Loucy (cell line): ENCODE measurements around the gene COL4A5.

Source experiments
- H2AFZ ChIP-seq: fragments of 200-600 bp; sonication (generic); 2 replicates; pipeline ENCODE4 v1.6.0; 2016; ENCODE audit warnings: antibody characterized with exemption, mild to moderate bottlenecking, low read length, moderate library complexity
- H3F3A ChIP-seq: fragments of 200-600 bp; 2 replicates; pipeline ENCODE4 v1.6.0; 2016; ENCODE audit warnings: antibody characterized with exemption, low read depth, mild to moderate bottlenecking
- H3K27me3 ChIP-seq: fragments of 200-600 bp; sonication (generic); 2 replicates; pipeline ENCODE4 v1.6.1; 2014; ENCODE audit warnings: low read length, mild to moderate bottlenecking; ENCODE audit not compliant: insufficient read depth, poor library complexity, severe bottlenecking
- H3K36me3 ChIP-seq: fragments of 200-600 bp; sonication (generic); 2 replicates; pipeline ENCODE4 v1.6.1; 2016; ENCODE audit warnings: low read length; ENCODE audit not compliant: insufficient read depth
- H3K4me1 ChIP-seq: fragments of 200-600 bp; sonication (generic); 2 replicates; pipeline ENCODE4 v1.5.1; 2014; ENCODE audit warnings: low read length, mild to moderate bottlenecking; ENCODE audit not compliant: insufficient read depth, poor library complexity, severe bottlenecking
- H3K4me2 ChIP-seq: fragments of 200-600 bp; sonication (generic); 2 replicates; pipeline ENCODE4 v1.6.0; 2014; ENCODE audit warnings: antibody characterized with exemption, low read length, low read depth, mild to moderate bottlenecking; ENCODE audit not compliant: poor library complexity, severe bottlenecking
- H3K4me3 ChIP-seq: fragments of 200-600 bp; sonication (generic); 2 replicates; pipeline ENCODE4 v1.5.1; 2014; ENCODE audit warnings: low read length, mild to moderate bottlenecking, mixed read lengths; ENCODE audit not compliant: poor library complexity, severe bottlenecking
- H3K79me2 ChIP-seq: fragments of 200-600 bp; sonication (generic); 2 replicates; pipeline ENCODE4 v1.6.1; 2014; ENCODE audit warnings: low read length; ENCODE audit not compliant: insufficient read depth
- H3K9ac ChIP-seq: fragments of 200-600 bp; sonication (generic); 2 replicates; pipeline ENCODE4 v1.6.0; 2014; ENCODE audit warnings: mild to moderate bottlenecking, low read depth, low read length, moderate library complexity; ENCODE audit not compliant: poor library complexity, severe bottlenecking
- H3K9me2 ChIP-seq: fragments of 200-600 bp; sonication (generic); replicated peaks from 2 replicates; pipeline ENCODE4 v1.6.1; 2016; ENCODE audit warnings: low read depth, low read length, mixed read lengths
- H3K9me3 ChIP-seq: fragments of 200-600 bp; sonication (generic); 2 replicates; pipeline ENCODE4 v1.6.1; 2014; ENCODE audit warnings: mild to moderate bottlenecking, antibody characterized with exemption, low read length, low read depth; ENCODE audit not compliant: insufficient read depth
- H4K20me1 ChIP-seq: fragments of 200-600 bp; sonication (generic); 2 replicates; pipeline ENCODE4 v1.6.0; 2014; ENCODE audit warnings: antibody characterized with exemption, low read length, mild to moderate bottlenecking; ENCODE audit not compliant: insufficient read depth, poor library complexity, severe bottlenecking
- EZH2phosphoT487 ChIP-seq: fragments of 200-600 bp; IDR thresholded peaks from 2 replicates; pipeline ENCODE4 v1.6.1; 2018; ENCODE audit warnings: antibody characterized with exemption, mild to moderate bottlenecking, moderate library complexity, borderline replicate concordance
- TF ChIP-seq, protein P1 (sequence below): fragments of 200-600 bp; sonication (generic); conservative IDR thresholded peaks from 2 replicates; pipeline ENCODE4 v1.5.1; 2014; ENCODE audit warnings: mild to moderate bottlenecking, antibody characterized with exemption, low read length

The COL4A5 gene

DNA sequence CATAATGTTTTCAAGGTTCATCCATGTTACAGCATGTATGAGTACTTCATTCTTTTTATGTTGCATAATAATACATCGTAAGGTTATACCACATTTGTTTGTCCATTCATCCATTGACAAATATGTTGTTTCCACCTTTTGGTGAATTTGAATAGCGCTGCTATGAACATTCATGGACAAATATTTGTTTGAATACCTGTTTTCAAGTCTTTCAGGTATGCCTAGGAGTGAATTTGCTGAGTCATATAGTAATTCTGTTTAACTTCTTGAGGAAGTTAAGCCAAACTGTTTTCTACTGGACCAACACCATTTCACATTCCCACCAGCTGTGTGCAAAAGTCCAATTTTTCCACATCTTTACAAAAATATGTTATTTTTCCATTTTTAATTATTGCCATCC, 265.2 kb downstream of the COL4A5 start:
- Histone ChIP-seq H3K9me3 (no peaks in the 10 kb centered on the region), H3K4me2 (no peak overlapping the region), H3K9me2 (no peaks in the 10 kb centered on the region), H3K36me3 (no peaks in the 10 kb centered on the region), H3F3A (no peaks in the 10 kb centered on the region), H3K4me3 (no peak overlapping the region), H3K79me2 (no peaks in the 10 kb centered on the region), H3K4me1 (no peaks in the 10 kb centered on the region), H3K27me3 (no peaks in the 10 kb centered on the region), H3K9ac (no peak overlapping the region), H4K20me1 (no peaks in the 10 kb centered on the region), H2AFZ (no peak overlapping the region)
- TF ChIP-seq, protein P1, sequence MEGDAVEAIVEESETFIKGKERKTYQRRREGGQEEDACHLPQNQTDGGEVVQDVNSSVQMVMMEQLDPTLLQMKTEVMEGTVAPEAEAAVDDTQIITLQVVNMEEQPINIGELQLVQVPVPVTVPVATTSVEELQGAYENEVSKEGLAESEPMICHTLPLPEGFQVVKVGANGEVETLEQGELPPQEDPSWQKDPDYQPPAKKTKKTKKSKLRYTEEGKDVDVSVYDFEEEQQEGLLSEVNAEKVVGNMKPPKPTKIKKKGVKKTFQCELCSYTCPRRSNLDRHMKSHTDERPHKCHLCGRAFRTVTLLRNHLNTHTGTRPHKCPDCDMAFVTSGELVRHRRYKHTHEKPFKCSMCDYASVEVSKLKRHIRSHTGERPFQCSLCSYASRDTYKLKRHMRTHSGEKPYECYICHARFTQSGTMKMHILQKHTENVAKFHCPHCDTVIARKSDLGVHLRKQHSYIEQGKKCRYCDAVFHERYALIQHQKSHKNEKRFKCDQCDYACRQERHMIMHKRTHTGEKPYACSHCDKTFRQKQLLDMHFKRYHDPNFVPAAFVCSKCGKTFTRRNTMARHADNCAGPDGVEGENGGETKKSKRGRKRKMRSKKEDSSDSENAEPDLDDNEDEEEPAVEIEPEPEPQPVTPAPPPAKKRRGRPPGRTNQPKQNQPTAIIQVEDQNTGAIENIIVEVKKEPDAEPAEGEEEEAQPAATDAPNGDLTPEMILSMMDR, result no peak
- TF ChIP-seq EZH2phosphoT487, result no peak

DNA sequence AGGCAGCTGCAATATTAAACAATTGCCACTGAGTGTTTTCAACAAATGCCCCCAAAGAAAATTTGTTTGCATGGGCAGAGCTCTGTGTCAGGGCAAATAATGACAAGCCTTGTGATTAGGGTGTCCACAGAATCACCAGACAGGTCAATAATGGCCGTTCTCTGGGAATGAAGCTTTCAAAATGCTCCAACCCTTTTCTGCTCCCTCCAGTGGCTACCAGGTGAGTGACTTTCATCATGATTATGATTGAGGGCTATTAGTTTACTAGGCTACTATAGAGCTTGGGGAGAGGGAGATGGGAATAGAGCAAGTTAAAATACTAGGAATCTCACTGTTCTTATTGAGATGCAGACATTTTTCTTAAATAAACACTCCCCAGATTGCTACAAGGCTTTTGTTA, 273.2 kb downstream of the COL4A5 start:
- H3K27me3 ChIP-seq, result no peaks in the 10 kb centered on the region
- H3K79me2 ChIP-seq, result no peaks in the 10 kb centered on the region
- no peaks in the 10 kb centered on the region for H3K9me2 ChIP-seq
- H2AFZ ChIP-seq, result no peak overlapping the region
- no peak for TF ChIP-seq EZH2phosphoT487
- TF ChIP-seq, protein P1, result no peak
- no peaks in the 10 kb centered on the region for H3K9me3 ChIP-seq
- H3K4me1 ChIP-seq, result no peaks in the 10 kb centered on the region
- H3K9ac ChIP-seq, result no peak overlapping the region
- no peaks in the 10 kb centered on the region for H3F3A ChIP-seq
- H4K20me1 ChIP-seq, result no peaks in the 10 kb centered on the region
- H3K4me3 ChIP-seq, result no peak overlapping the region
- H3K36me3 ChIP-seq, result no peaks in the 10 kb centered on the region
- H3K4me2 ChIP-seq, result no peak overlapping the region

DNA sequence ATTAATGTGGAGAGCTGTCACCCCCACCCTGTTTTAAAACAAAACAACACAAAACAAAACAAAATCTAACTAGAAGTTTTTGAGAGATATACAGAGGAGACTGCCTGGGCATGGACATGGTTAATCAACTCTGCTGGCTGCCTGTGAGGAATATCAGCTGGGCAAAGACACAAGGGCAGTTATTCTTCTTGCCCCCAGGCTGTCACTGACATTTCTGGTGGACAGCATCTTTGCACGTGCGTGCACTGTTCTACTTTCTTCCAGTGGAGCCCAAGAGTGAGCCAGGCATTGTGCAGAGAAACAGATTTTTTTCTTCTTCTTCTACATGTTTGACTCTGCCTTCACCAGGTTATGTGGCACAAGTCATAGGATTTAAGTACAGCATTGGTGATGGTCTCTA, 282.9 kb downstream of the COL4A5 start:
- TF ChIP-seq, protein P1, result no peak
- TF ChIP-seq EZH2phosphoT487, result no peak
- Histone ChIP-seq H3F3A (no peaks in the 10 kb centered on the region), H3K9ac (no peak overlapping the region), H3K9me2 (no peaks in the 10 kb centered on the region), H3K4me3 (no peak overlapping the region), H3K4me2 (no peak overlapping the region), H3K9me3 (no peaks in the 10 kb centered on the region), H2AFZ (no peak overlapping the region), H4K20me1 (no peaks in the 10 kb centered on the region), H3K36me3 (no peaks in the 10 kb centered on the region), H3K27me3 (no peaks in the 10 kb centered on the region), H3K79me2 (no peaks in the 10 kb centered on the region), H3K4me1 (no peaks in the 10 kb centered on the region)
